Amniotic stem cell (primary cell): ENCODE measurements around the gene CST2.
"Not testable (repeated sequence)": the region's sequence is repeated elsewhere in the genome, so short reads cannot be mapped to it uniquely, and the experiment has no call there.

Source experiments
- DNase-seq: peaks from one replicate; lab custom pipeline; 2025; lab: John Stamatoyannopoulos, UW

Gene CST2

DNA sequence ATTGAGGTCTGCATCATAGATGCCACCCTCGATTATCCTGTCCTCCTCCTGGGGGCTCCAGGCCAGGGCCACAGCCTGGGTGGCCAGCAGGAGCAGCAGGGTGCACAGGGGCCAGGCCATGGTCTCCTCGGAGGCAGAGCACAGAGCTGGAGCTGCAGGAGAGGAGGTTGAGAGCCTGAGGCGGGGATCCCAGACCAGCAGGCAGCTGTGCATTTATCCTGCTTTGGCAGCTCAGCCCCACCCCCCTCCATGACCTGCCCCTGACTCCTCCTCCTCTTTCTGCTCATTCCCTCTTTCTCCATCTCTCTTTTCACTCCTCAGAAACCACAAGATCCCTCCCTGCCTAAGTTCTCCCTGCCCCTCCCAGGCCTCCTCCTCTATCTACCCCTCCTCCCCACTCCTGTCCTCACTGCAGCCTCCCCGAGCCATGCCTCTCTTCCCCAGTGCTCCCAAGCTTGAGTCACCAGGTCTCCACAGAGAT lies at the start of gene CST2:
Gene CST2, minus strand, starts transcription at position 189 of the 481 bp plus-strand sequence. Its CDS starts 69 bp downstream, at position 120.
- DNase-seq, result no peak

GRCh38 chr20:23875606-23876237 lies 49.2 kb upstream of the CST2 start:
- no peak for DNase-seq

- DNase-seq, result no peak
Measured at GRCh38 chr20:23874747-23875146, 48.2 kb upstream of the CST2 start.

DNA sequence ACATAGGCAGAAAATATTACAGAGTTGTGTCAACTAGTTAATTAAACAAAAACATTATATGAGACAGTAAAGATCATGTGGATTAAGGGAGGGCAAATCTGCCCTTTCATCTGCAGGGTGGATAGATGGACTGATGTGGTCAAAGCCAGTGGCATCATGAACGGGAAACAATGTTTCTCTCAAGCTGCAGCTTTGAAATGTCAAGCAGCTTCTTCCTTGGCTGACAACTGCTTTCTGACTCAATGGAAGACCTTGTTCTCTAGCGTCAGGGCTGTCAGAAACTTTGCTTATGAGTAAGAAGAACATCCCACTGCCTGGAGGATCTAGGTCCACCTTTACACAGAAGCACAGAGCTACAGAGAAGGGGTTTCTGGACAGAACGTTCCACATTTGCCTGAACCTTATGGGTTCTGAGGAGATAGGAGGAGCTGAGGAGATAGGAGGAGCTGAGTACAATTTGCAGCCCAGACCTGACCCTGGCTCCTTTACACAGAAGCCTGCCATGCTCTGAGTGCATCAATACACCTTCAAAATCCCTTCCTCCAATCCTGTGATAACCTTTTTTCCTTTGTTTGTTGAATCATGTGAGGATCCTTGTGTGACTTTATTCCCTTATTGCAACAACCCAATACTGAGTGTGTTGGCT lies 47.0 kb upstream of the CST2 start:
- DNase-seq, result no peak

- DNase-seq, result no peak
Measured at GRCh38 chr20:23872065-23872464, 45.5 kb upstream of the CST2 start.

GRCh38 chr20:23870461-23870860 lies 43.9 kb upstream of the CST2 start:
- DNase-seq, result no peak

DNA sequence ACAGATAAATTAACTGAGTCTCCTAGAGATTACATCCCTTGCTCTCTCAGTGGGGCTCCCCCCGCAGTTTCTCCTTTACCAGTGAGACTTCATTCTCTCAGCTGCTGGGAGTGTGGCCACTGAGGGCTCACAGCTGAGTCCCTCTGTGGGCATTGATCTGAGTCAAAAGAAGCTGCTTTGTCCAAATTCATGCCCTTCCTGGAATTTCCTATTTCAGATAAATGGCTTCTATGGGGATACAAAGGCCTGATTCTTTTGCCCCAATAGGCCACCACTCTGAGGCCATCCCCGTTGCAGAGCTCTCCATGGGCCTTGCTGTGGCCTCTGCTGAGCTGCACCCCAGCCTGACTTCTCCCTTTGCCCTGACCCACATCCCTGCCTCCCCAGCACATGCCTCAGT lies 43.0 kb upstream of the CST2 start:
- no peak for DNase-seq

- no peak for DNase-seq
Measured at GRCh38 chr20:23868321-23868720, 41.8 kb upstream of the CST2 start.

- no peak for DNase-seq
Measured at GRCh38 chr20:23867152-23867776, 40.7 kb upstream of the CST2 start.

DNA sequence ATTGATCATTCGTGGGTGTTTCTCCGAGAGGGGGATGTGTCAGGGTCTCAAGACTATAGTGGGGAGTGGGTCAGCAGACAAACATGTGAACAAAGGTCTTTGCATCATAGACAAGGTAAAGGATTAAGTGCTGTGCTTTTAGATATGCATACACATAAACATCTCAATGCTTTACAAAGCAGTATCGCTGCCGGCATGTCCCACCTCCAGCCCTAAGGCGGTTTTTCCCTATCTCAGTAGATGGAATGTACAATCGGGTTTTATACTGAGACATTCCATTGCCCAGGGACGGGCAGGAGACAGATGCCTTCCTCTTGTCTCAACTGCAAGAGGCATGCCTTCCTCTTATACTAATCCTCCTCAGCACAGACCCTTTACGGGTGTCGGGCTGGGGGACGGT lies 34.2 kb upstream of the CST2 start:
- DNase-seq, result not testable (repeated sequence)

DNA sequence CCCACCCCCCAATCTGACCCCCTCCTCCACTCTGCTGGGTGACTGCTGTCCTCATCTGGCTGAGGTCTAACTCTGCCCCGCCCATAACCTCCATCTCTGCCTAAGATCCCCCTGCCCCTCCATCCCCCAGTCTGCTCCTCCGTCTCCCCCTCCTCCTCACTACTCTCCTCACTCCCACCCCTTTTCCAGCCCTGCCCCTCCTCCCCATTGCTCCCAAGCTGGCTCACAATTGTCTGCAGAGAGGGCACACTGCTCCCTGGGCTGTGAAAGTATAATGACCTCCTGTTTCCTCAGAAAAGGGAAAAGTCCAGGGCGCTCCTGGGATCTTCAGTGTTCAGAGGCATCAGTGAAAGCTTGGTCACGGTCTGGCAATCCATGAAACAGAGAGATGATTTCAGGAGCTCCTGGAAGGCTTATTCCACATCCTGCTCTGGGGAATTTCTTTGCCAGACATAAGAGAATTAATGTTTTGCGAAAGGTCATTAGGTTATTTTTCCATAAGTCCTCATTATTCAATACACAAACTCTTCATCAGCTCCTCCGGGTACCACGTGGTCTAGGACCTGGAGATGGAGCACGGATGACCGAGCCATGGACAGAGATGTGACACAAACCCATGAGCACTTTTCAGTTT lies 31.6 kb upstream of the CST2 start:
- no peak for DNase-seq

DNA sequence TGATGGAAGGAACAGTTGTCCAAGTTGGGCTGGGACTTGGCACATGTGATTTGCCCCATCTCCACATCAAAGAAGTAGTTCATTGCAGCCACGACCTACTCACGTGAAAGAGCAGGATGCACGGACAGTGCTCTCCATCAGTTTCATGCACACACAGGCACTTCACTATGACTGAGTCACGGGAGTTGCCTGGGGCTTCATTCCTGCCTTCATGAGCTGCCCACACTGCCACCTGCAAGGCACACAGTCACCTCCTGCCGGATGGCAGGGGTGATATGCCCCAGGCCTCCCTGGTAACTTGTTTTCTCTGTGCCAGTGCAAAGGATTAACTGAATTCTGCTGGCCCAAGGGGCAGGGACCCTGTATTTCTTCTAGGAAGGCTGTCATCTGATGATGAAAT lies 30.2 kb upstream of the CST2 start:
- DNase-seq, result no peak

- DNase-seq, result no peak
Measured at GRCh38 chr20:23856226-23856625, 29.7 kb upstream of the CST2 start.

- DNase-seq, result no peak
Measured at GRCh38 chr20:23841693-23842092, 15.2 kb upstream of the CST2 start.

DNA sequence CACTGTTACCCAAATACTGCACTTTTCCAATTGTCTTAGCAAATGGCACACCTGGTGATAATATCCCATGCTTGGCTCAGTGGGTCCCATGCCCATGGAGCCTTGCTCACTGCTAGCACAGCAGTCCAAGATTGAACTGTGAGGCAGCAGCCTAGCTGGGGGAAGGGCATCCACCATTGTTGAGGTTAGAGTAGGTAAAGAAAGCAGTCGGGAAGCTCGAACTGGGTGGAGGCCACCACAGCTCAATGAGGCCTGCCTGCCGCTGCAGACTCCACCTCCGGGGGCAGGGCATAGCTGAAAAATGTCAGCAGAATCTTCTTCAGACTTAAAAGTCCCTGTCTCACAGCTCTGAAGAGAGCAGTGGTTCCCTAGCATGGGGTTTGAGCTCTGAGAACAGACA lies 9.2 kb upstream of the CST2 start:
- no peak for DNase-seq

DNA sequence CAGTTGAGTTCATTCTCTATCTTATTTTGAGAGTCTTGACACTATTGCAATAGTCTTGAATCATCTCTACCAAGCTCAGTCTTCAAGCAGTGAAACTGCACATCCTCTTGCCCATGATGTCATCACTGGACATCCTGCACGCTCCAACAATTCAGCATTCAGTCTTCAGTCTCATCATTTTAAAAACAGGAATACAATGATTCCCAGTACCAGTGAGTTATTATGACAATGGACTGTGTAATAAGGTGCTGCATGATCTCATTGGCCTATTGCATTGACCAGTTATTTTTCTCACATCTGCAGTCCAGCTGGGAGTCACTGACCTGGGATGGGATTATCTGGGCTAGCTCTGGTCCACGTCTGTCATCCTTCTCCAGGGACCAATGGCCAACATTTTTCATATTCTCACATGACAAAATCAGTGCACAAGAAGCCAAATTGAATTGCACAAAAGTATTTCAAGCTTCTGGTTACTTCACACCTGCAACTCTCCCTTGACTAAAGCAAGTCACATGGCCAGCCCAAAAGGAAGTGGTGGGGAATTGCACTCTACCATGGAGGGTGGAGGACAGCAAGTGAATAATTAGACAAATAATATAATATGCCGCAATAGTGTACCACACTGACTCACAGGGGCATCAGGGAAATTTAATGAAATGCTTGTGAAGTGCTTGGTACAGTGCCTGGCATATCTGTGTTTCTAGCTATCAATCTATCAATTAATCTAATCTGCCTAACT lies 6.4 kb upstream of the CST2 start:
- no peak for DNase-seq

DNA sequence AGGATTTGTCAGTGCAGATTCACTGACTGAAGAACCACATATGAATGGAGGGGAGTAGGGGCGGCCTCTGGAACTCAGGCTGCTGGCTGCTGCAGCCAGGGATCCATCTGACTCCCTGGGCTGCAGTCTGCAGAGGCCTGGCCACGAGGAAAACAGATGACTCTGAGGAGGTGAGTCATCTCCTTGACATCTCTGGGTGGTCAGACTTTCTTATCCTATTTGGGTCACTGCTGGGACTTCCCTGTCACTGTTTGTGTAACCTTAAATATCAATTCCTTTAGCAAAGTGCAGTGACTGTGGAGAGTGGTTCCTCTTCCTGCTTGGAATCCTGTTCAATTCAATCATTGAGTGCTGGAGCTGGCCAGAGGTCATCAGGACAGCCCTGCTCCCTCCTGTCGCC lies 5.4 kb upstream of the CST2 start:
- DNase-seq, result not testable (repeated sequence)

GRCh38 chr20:23823621-23824324 lies 2.8 kb downstream of the CST2 start:
- no peak for DNase-seq

- no peak for DNase-seq
Measured at GRCh38 chr20:23823111-23823510, 3.4 kb downstream of the CST2 start.

DNA sequence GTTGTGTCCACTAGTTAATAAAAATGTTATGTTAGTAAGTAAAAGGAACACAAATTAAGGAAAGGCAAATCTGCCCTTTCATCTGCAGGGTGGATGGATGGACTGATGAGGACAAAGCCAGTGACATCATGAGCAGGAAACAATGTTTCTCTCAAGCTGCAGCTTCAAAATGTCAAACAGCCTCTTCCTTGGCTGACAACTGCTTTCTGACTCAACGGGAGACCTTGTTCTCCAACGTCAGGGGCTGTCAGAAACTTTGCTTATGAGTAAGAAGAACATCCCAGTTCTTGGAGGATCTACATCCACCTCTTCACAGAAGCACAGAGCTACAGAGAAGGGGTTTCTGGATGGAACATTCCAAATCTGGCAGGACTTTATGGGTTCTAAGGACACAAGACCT lies 6.0 kb downstream of the CST2 start:
- no peak for DNase-seq

- DNase-seq, result not testable (repeated sequence)
Measured at GRCh38 chr20:23811559-23811958, 15.0 kb downstream of the CST2 start.

- DNase-seq, result not testable (repeated sequence)
Measured at GRCh38 chr20:23810349-23810748, 16.2 kb downstream of the CST2 start.
